ENCODE results near the gene THOC5.

GRCh38 chr22:29464581-29464980 is 89.0 kb downstream of the THOC5 start:
- TF ChIP-seq PBX3 (IDR thresholded peaks at IDR 0.05) = no peak
- no peak for TF ChIP-seq CTCF (IDR thresholded peaks at IDR 0.05)
- no peak for TF ChIP-seq POLR2AphosphoS5 (IDR thresholded peaks at IDR 0.05; ENCODE audit: low read depth, low read length)
- TF ChIP-seq EZH2phosphoT487 (IDR thresholded peaks at IDR 0.05; ENCODE audit: borderline replicate concordance, low read depth) = no peak
- no peak for TF ChIP-seq RAD21 (IDR thresholded peaks at IDR 0.05; ENCODE audit: low read length)
- no peak for TF ChIP-seq EP300 (IDR thresholded peaks at IDR 0.05; ENCODE audit: borderline replicate concordance in 1 of 2, low read depth in 1 of 2, low read length in 1 of 2)
- no peak for TF ChIP-seq MAX (IDR thresholded peaks at IDR 0.05; ENCODE audit: low read depth)
- TF ChIP-seq MXI1 (IDR thresholded peaks at IDR 0.05; ENCODE audit: low read depth, low read length) = no peak
- TF ChIP-seq GATA2 (CRISPR knock-in tag; IDR thresholded peaks at IDR 0.05) = no peak
- no peak for TF ChIP-seq TAF1 (IDR thresholded peaks at IDR 0.05; ENCODE audit: borderline replicate concordance, low read depth, low read length)
- no peak for TF ChIP-seq SMC3 (IDR thresholded peaks at IDR 0.05; ENCODE audit: low read depth, low read length)
- TF ChIP-seq CHD2 (IDR thresholded peaks at IDR 0.05; ENCODE audit: low read length, partially characterized antibody) = no peak
